HEK293 (cell line): Measurements from ENCODE around the gene MDH1B.

ENCODE experiments used
- CTCF ChIA-PET: fragments of 350-600 bp; formaldehyde crosslinking; extraction: SDS; loops from one replicate; lab custom pipeline; 2021; ENCODE audit warnings: antibody characterized with exemption; lab: Yijun Ruan, JAX
- POLR2A ChIA-PET: fragments of 300-600 bp; formaldehyde crosslinking; extraction: SDS; loops from one replicate; lab custom pipeline; 2020; ENCODE audit warnings: antibody characterized with exemption, inconsistent platforms; lab: Yijun Ruan, JAX
- H3K27ac ChIP-seq: fragments of 200-500 bp; sonication (Bioruptor generic); 2 replicates; pipeline ENCODE4 v1.5.1; 2014; ENCODE audit warnings: low read depth, low read length, control low read depth, inconsistent platforms; ENCODE audit errors: extremely low read depth
- H3K36me3 ChIP-seq, 2 experiments: fragments of 200-500 bp in 1 of 2; sonication (Bioruptor generic) in 1 of 2; 1 replicate in 1 of 2; 2 replicates in 1 of 2; pipeline ENCODE4 v1.5.1; 2014 to 2017; ENCODE audit warnings: inconsistent platforms in 2 of 2, low read length in 2 of 2; ENCODE audit not compliant: control insufficient read depth in 2 of 2, insufficient read depth in 1 of 2
- H3K4me1 ChIP-seq: fragments of 200-500 bp; sonication (Bioruptor generic); 2 replicates; pipeline ENCODE4 v1.5.1; 2014; ENCODE audit warnings: mild to moderate bottlenecking, low read length, inconsistent platforms; ENCODE audit not compliant: control insufficient read depth, insufficient read depth
- H3K4me3 ChIP-seq: 2 replicates; pipeline ENCODE4 v1.5.1; 2011; ENCODE audit warnings: low read depth, mild to moderate bottlenecking, control low read depth, low read length, moderate library complexity
- H3K9me3 ChIP-seq: fragments of 200-500 bp; sonication (Bioruptor generic); 2 replicates; pipeline ENCODE4 v1.5.1; 2014; ENCODE audit warnings: low read depth, low read length, inconsistent platforms; ENCODE audit not compliant: control insufficient read depth, insufficient read depth
- GLIS1 ChIP-seq: fragments of 450-650 bp; formaldehyde crosslinking; IDR thresholded peaks from 2 replicates; pipeline ENCODE4 v1.5.1; 2016; ENCODE audit warnings: missing biosample characterization, missing genetic modification characterization
- KLF8 ChIP-seq: fragments of 450-650 bp; formaldehyde crosslinking; IDR thresholded peaks from 2 replicates; pipeline ENCODE4 v1.5.1; 2016; ENCODE audit warnings: missing biosample characterization, missing genetic modification characterization
- REPIN1 ChIP-seq: fragments of 450-650 bp; formaldehyde crosslinking; IDR thresholded peaks from 2 replicates; pipeline ENCODE4 v1.5.1; 2017; ENCODE audit warnings: missing biosample characterization, missing genetic modification characterization, low read depth
- SCRT2 ChIP-seq: fragments of 450-650 bp; formaldehyde crosslinking; IDR thresholded peaks from 2 replicates; pipeline ENCODE4 v1.5.1; 2016; ENCODE audit warnings: missing biosample characterization, missing genetic modification characterization
- ZFHX2 ChIP-seq: fragments of 450-650 bp; formaldehyde crosslinking; conservative IDR thresholded peaks from 2 replicates; pipeline ENCODE4 v1.5.1; 2016; ENCODE audit warnings: missing biosample characterization, missing genetic modification characterization
- ZNF184 ChIP-seq: fragments of 450-650 bp; IDR thresholded peaks from 2 replicates; pipeline ENCODE4 v1.5.1; 2018; ENCODE audit warnings: missing biosample characterization, mild to moderate bottlenecking, missing genetic modification characterization
- ZNF311 ChIP-seq: fragments of 450-650 bp; formaldehyde crosslinking; IDR thresholded peaks from 2 replicates; pipeline ENCODE4 v1.5.1; 2017; ENCODE audit warnings: missing biosample characterization, missing genetic modification characterization, borderline replicate concordance
- ZNF354C ChIP-seq: fragments of 450-650 bp; formaldehyde crosslinking; IDR thresholded peaks from 2 replicates; pipeline ENCODE4 v1.5.1; 2016; ENCODE audit warnings: missing biosample characterization, missing genetic modification characterization, low read depth, borderline replicate concordance
- ZNF433 ChIP-seq: fragments of 450-650 bp; formaldehyde crosslinking; IDR thresholded peaks from 2 replicates; pipeline ENCODE4 v1.5.1; 2016; ENCODE audit warnings: missing biosample characterization, missing genetic modification characterization, low read depth
- ZNF48 ChIP-seq: fragments of 450-650 bp; formaldehyde crosslinking; IDR thresholded peaks from 2 replicates; pipeline ENCODE4 v1.5.1; 2016; ENCODE audit warnings: missing biosample characterization, missing genetic modification characterization
- ZNF514 ChIP-seq: fragments of 450-650 bp; formaldehyde crosslinking; IDR thresholded peaks from 2 replicates; pipeline ENCODE4 v1.5.1; 2016; ENCODE audit warnings: missing biosample characterization, missing genetic modification characterization
- ZNF518A ChIP-seq: fragments of 450-650 bp; formaldehyde crosslinking; conservative IDR thresholded peaks from 2 replicates; pipeline ENCODE4 v1.5.1; 2016; ENCODE audit warnings: low read depth, missing biosample characterization, missing genetic modification characterization
- ZNF530 ChIP-seq: fragments of 450-650 bp; formaldehyde crosslinking; IDR thresholded peaks from 2 replicates; pipeline ENCODE4 v1.5.1; 2016; ENCODE audit warnings: low read depth, missing biosample characterization, missing genetic modification characterization
- ZNF571 ChIP-seq: fragments of 450-650 bp; formaldehyde crosslinking; IDR thresholded peaks from 2 replicates; pipeline ENCODE4 v1.5.0; 2017; ENCODE audit warnings: missing biosample characterization, missing genetic modification characterization
- ZNF624 ChIP-seq: fragments of 450-650 bp; formaldehyde crosslinking; IDR thresholded peaks from 2 replicates; pipeline ENCODE4 v1.5.1; 2017; ENCODE audit warnings: missing biosample characterization, missing genetic modification characterization
- ZNF670 ChIP-seq: fragments of 450-650 bp; formaldehyde crosslinking; IDR thresholded peaks from 2 replicates; pipeline ENCODE4 v1.5.1; 2016; ENCODE audit warnings: missing biosample characterization, missing genetic modification characterization, low read depth
- ZSCAN16 ChIP-seq: fragments of 450-650 bp; formaldehyde crosslinking; IDR thresholded peaks from 2 replicates; pipeline ENCODE4 v1.5.1; 2016; ENCODE audit warnings: missing biosample characterization, missing genetic modification characterization
- TF ChIP-seq, protein P1 (sequence below): fragments of 450-650 bp; formaldehyde crosslinking; IDR thresholded peaks from 2 replicates; pipeline ENCODE4 v1.5.1; 2016; ENCODE audit warnings: missing biosample characterization, missing genetic modification characterization, borderline replicate concordance
- TF ChIP-seq, protein P2 (sequence below): fragments of 450-650 bp; formaldehyde crosslinking; conservative IDR thresholded peaks from 2 replicates; pipeline ENCODE4 v1.5.1; 2016; ENCODE audit warnings: low read depth, missing biosample characterization, missing genetic modification characterization

MDH1B gene

GRCh38 chr2:206688453-206688852 is 76.7 kb downstream of the MDH1B start:
- H3K4me3 ChIP-seq = no peak overlapping the region
- CTCF ChIA-PET = interaction anchor here (0.7 to 0.9 kb wide), 3 partner anchors 112 to 275 kb away, joined by 3 to 4 read pairs (median 3); no protein-coding TSS in a partner anchor
- no peaks in the 10 kb centered on the region for H3K9me3 ChIP-seq
- POLR2A ChIA-PET = no interaction called here
- no peaks in the 10 kb centered on the region for H3K36me3 ChIP-seq
- H3K4me1 ChIP-seq = no peaks in the 10 kb centered on the region
- TF ChIP-seq ZNF184 (tag by site-specific recombination) = no peak
- TF ChIP-seq ZNF670 (tag by site-specific recombination) = no peak
- TF ChIP-seq ZNF518A (tag by site-specific recombination) = no peak
- no peak for TF ChIP-seq ZNF530 (tag by site-specific recombination)
- TF ChIP-seq ZNF354C = no peak
- no peak for TF ChIP-seq ZFHX2
- no peak for TF ChIP-seq ZNF48 (tag by site-specific recombination)
- TF ChIP-seq KLF8 (tag by site-specific recombination) = no peak
- no peak for TF ChIP-seq ZNF433 (tag by site-specific recombination)
- no peak for TF ChIP-seq ZNF311 (tag by site-specific recombination)
- TF ChIP-seq ZSCAN16 = no peak
- TF ChIP-seq SCRT2 (tag by site-specific recombination) = no peak
- no peak for TF ChIP-seq ZNF571 (tag by site-specific recombination)
- no peak for TF ChIP-seq GLIS1 (tag by site-specific recombination)
- TF ChIP-seq, protein P1, sequence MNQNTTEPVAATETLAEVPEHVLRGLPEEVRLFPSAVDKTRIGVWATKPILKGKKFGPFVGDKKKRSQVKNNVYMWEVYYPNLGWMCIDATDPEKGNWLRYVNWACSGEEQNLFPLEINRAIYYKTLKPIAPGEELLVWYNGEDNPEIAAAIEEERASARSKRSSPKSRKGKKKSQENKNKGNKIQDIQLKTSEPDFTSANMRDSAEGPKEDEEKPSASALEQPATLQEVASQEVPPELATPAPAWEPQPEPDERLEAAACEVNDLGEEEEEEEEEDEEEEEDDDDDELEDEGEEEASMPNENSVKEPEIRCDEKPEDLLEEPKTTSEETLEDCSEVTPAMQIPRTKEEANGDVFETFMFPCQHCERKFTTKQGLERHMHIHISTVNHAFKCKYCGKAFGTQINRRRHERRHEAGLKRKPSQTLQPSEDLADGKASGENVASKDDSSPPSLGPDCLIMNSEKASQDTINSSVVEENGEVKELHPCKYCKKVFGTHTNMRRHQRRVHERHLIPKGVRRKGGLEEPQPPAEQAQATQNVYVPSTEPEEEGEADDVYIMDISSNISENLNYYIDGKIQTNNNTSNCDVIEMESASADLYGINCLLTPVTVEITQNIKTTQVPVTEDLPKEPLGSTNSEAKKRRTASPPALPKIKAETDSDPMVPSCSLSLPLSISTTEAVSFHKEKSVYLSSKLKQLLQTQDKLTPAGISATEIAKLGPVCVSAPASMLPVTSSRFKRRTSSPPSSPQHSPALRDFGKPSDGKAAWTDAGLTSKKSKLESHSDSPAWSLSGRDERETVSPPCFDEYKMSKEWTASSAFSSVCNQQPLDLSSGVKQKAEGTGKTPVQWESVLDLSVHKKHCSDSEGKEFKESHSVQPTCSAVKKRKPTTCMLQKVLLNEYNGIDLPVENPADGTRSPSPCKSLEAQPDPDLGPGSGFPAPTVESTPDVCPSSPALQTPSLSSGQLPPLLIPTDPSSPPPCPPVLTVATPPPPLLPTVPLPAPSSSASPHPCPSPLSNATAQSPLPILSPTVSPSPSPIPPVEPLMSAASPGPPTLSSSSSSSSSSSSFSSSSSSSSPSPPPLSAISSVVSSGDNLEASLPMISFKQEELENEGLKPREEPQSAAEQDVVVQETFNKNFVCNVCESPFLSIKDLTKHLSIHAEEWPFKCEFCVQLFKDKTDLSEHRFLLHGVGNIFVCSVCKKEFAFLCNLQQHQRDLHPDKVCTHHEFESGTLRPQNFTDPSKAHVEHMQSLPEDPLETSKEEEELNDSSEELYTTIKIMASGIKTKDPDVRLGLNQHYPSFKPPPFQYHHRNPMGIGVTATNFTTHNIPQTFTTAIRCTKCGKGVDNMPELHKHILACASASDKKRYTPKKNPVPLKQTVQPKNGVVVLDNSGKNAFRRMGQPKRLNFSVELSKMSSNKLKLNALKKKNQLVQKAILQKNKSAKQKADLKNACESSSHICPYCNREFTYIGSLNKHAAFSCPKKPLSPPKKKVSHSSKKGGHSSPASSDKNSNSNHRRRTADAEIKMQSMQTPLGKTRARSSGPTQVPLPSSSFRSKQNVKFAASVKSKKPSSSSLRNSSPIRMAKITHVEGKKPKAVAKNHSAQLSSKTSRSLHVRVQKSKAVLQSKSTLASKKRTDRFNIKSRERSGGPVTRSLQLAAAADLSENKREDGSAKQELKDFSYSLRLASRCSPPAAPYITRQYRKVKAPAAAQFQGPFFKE (tag by site-specific recombination) = no peak
- TF ChIP-seq, protein P2, sequence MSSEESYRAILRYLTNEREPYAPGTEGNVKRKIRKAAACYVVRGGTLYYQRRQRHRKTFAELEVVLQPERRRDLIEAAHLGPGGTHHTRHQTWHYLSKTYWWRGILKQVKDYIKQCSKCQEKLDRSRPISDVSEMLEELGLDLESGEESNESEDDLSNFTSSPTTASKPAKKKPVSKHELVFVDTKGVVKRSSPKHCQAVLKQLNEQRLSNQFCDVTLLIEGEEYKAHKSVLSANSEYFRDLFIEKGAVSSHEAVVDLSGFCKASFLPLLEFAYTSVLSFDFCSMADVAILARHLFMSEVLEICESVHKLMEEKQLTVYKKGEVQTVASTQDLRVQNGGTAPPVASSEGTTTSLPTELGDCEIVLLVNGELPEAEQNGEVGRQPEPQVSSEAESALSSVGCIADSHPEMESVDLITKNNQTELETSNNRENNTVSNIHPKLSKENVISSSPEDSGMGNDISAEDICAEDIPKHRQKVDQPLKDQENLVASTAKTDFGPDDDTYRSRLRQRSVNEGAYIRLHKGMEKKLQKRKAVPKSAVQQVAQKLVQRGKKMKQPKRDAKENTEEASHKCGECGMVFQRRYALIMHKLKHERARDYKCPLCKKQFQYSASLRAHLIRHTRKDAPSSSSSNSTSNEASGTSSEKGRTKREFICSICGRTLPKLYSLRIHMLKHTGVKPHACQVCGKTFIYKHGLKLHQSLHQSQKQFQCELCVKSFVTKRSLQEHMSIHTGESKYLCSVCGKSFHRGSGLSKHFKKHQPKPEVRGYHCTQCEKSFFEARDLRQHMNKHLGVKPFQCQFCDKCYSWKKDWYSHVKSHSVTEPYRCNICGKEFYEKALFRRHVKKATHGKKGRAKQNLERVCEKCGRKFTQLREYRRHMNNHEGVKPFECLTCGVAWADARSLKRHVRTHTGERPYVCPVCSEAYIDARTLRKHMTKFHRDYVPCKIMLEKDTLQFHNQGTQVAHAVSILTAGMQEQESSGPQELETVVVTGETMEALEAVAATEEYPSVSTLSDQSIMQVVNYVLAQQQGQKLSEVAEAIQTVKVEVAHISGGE = no peak
- TF ChIP-seq REPIN1 (tag by site-specific recombination) = no peak
- no peak for TF ChIP-seq ZNF514 (tag by site-specific recombination)
- no peak for TF ChIP-seq ZNF624 (tag by site-specific recombination)
- H3K27ac ChIP-seq = no peak overlapping the region
